Endodermal cell (in vitro differentiated cells): ENCODE measurements around the gene PIAS4. TPM values are rescaled to one million over a fixed set of nuclear protein-coding genes. Genes with fewer than 3 reads are reported as not detected.

Source experiments
- DNase-seq: peaks from one replicate; pipeline ENCODE4 v3.0.0-alpha.2; 2017
- H3K27ac ChIP-seq: 2 replicates; pipeline ENCODE4 v1.5.1; 2013; ENCODE audit warnings: mild to moderate bottlenecking, low read depth, low read length, moderate library complexity
- H3K27me3 ChIP-seq: 2 replicates; pipeline ENCODE4 v1.6.1; 2013; ENCODE audit warnings: mild to moderate bottlenecking, low read length, moderate library complexity; ENCODE audit not compliant: insufficient read depth, control insufficient read depth, poor library complexity, severe bottlenecking
- H3K36me3 ChIP-seq: 2 replicates; pipeline ENCODE4 v1.7.0; 2013; ENCODE audit warnings: mild to moderate bottlenecking, low read length, moderate library complexity; ENCODE audit not compliant: control insufficient read depth, insufficient read depth
- H3K4me1 ChIP-seq: one replicate; pipeline ENCODE4 v1.7.0; 2013; ENCODE audit warnings: low read length; ENCODE audit not compliant: control insufficient read depth, insufficient read depth
- H3K4me3 ChIP-seq: 2 replicates; pipeline ENCODE4 v1.5.1; 2013; ENCODE audit warnings: mild to moderate bottlenecking, low read length, moderate library complexity
- H3K9ac ChIP-seq: 2 replicates; pipeline ENCODE4 v1.6.1; 2013; ENCODE audit warnings: mild to moderate bottlenecking, low read length, moderate library complexity; ENCODE audit not compliant: poor library complexity, severe bottlenecking; ENCODE audit errors: extremely low read depth
- H3K9me3 ChIP-seq: 2 replicates; pipeline ENCODE4 v1.6.1; 2013; ENCODE audit warnings: mild to moderate bottlenecking, low read length, moderate library complexity; ENCODE audit not compliant: control insufficient read depth
- H3K27ac Mint-ChIP-seq: 2 replicates; pipeline ENCODE4 v1.8.0; 2020; ENCODE audit warnings: mixed read lengths
- H3K27me3 Mint-ChIP-seq: 2 replicates; pipeline ENCODE4 v1.8.0; 2021; ENCODE audit warnings: mild to moderate bottlenecking, mixed read lengths; ENCODE audit not compliant: insufficient read depth
- H3K36me3 Mint-ChIP-seq: 2 replicates; pipeline ENCODE4 v1.8.0; 2020; ENCODE audit warnings: low read depth, mixed read lengths
- H3K4me1 Mint-ChIP-seq: 2 replicates; pipeline ENCODE4 v1.8.0; 2020; ENCODE audit warnings: mixed read lengths
- H3K4me3 Mint-ChIP-seq: 2 replicates; pipeline ENCODE4 v1.8.0; 2020; ENCODE audit warnings: mild to moderate bottlenecking, moderate library complexity, mixed read lengths
- H3K9me3 Mint-ChIP-seq: 2 replicates; pipeline ENCODE4 v1.8.0; 2020; ENCODE audit warnings: mild to moderate bottlenecking, mixed read lengths
- CTCF ChIP-seq: fragments of 200-600 bp; sonication (generic); conservative IDR thresholded peaks from 2 replicates; pipeline ENCODE4 v1.5.0; 2021; ENCODE audit warnings: antibody characterized with exemption, mild to moderate bottlenecking
- WGBS, 2 experiments: methylation state at CpG; one replicate each; pipeline versions ENCODE4 v1.1.5 to v1.1.7; 2013; ENCODE audit warnings: missing lambda C conversion rate in 2 of 2, mixed read lengths in 1 of 2; ENCODE audit not compliant: insufficient coverage in 1 of 2, insufficient read length in 1 of 2; 5-methylcytosine and 5-hydroxymethylcytosine counted together
- total RNA-seq, 2 donors: library from RNA; stranded (reverse); fragmentation: NEBNext Ultra II Directional in 1 of 2; extraction: Animal tissue kit (Norgen Biotek cat#: 25700) in 1 of 2; gene quantifications; 2 replicates in 1 of 2; 3 replicates in 1 of 2; pipeline ENCODE4 v1.2.1, GENCODE V29; 2021

The PIAS4 gene
- total RNA-seq, 2 donors from 2014 or later: 57.5 to 58.1 TPM

- Histone ChIP-seq H3K4me1 (no peaks in the 10 kb centered on the region), H3K36me3 (peaks cover 63% of the 10 kb centered on the region), H3K27me3 (no peaks in the 10 kb centered on the region), H3K4me3 (no peak overlapping the region), H3K9me3 (no peaks in the 10 kb centered on the region), H3K27ac (peak overlapping the region; percentile 38), H3K9ac (no peak overlapping the region)
- no peak overlapping the region for H3K4me3 Mint-ChIP-seq
- H3K9me3 Mint-ChIP-seq: no peaks in the 10 kb centered on the region
- H3K27me3 Mint-ChIP-seq: no peaks in the 10 kb centered on the region
- no peaks in the 10 kb centered on the region for H3K4me1 Mint-ChIP-seq
- peak overlapping the region; percentile 68 for H3K27ac Mint-ChIP-seq
- no peak for DNase-seq
- 93 to 98% methylated on average over 10 to 24 of the region's 24 CpGs for WGBS, 2 experiments
- TF ChIP-seq CTCF: no peak
- peaks cover 49% of the 10 kb centered on the region for H3K36me3 Mint-ChIP-seq
Observed at GRCh38 chr19:3961007-3961406, 46.5 kb upstream of the PIAS4 start.

- Mint-ChIP-seq H3K27me3 (no peaks in the 10 kb centered on the region), H3K27ac (no peak overlapping the region), H3K36me3 (peaks cover 63% of the 10 kb centered on the region), H3K4me3 (no peak overlapping the region), H3K4me1 (peaks cover 9% of the 10 kb centered on the region), H3K9me3 (no peaks in the 10 kb centered on the region)
- Histone ChIP-seq H3K9ac (no peak overlapping the region), H3K4me1 (no peaks in the 10 kb centered on the region), H3K9me3 (no peaks in the 10 kb centered on the region), H3K4me3 (no peak overlapping the region), H3K36me3 (peaks cover 72% of the 10 kb centered on the region), H3K27me3 (no peaks in the 10 kb centered on the region), H3K27ac (no peak overlapping the region)
- DNase-seq: no peak
- 96% methylated on average over 14 to 35 of the region's 35 CpGs for WGBS, 2 experiments
- TF ChIP-seq CTCF: no peak
Observed at GRCh38 chr19:3963458-3964255, 43.9 kb upstream of the PIAS4 start.

GRCh38 chr19:3964256-3965194, 43.0 kb upstream of the PIAS4 start:
- no peaks in the 10 kb centered on the region for H3K9me3 ChIP-seq
- peaks cover 70% of the 10 kb centered on the region for H3K36me3 Mint-ChIP-seq

More at GRCh38 chr19:3964256-3965194, 43.0 kb upstream of the PIAS4 start:
- Histone ChIP-seq H3K4me3 (no peak overlapping the region), H3K27ac (no peak overlapping the region), H3K27me3 (no peaks in the 10 kb centered on the region), H3K9ac (no peak overlapping the region), H3K36me3 (peaks cover 72% of the 10 kb centered on the region), H3K4me1 (no peaks in the 10 kb centered on the region)
- peak overlapping the region; percentile 61 for H3K27ac Mint-ChIP-seq
- DNase-seq: peak; percentile 53
- 96 to 100% methylated on average over 22 to 54 of the region's 60 CpGs for whole genome bisulfite sequencing, 2 experiments
- no peaks in the 10 kb centered on the region for H3K27me3 Mint-ChIP-seq
- no peak overlapping the region for H3K4me3 Mint-ChIP-seq
- no peak for TF ChIP-seq CTCF
- no peaks in the 10 kb centered on the region for H3K9me3 Mint-ChIP-seq
- H3K4me1 Mint-ChIP-seq: peaks cover 18% of the 10 kb centered on the region
